GM18517 (cell line): ENCODE results near the gene GDF11.
"Not testable (repeated sequence)": the region's sequence is repeated elsewhere in the genome, so short reads cannot be mapped to it uniquely, and the experiment has no call there.

Experiments used
- ATAC-seq: cut with Tn5 transposase; IDR thresholded peaks from one replicate; pipeline ENCODE4 v1.9.1; 2021; ENCODE audit warnings: mild to moderate bottlenecking, moderate library complexity; ENCODE audit not compliant: unreplicated experiment

GDF11 gene

GRCh38 chr12:55737581-55738122, 5.3 kb upstream of the GDF11 start:
- no peak for ATAC-seq

- ATAC-seq: peak; percentile 85
Measured at GRCh38 chr12:55738123-55739024, 4.5 kb upstream of the GDF11 start.

- ATAC-seq: no peak
Measured at GRCh38 chr12:55739025-55739378, 3.9 kb upstream of the GDF11 start.

GRCh38 chr12:55741931-55742680, 816 bp upstream of the GDF11 start:
- ATAC-seq: no peak

- peak; percentile 54 for ATAC-seq
Measured at GRCh38 chr12:55743406-55744339, 751 bp downstream of the GDF11 start.

- ATAC-seq: no peak
Measured at GRCh38 chr12:55744340-55745030, 1.6 kb downstream of the GDF11 start.

- ATAC-seq: no peak
Measured at GRCh38 chr12:55745361-55746173, 2.6 kb downstream of the GDF11 start.

- ATAC-seq: no peak
Measured at GRCh38 chr12:55746174-55746912, 3.4 kb downstream of the GDF11 start.

- ATAC-seq: no peak
Measured at GRCh38 chr12:55746913-55747231, 4.0 kb downstream of the GDF11 start.

GRCh38 chr12:55748230-55748993, 5.5 kb downstream of the GDF11 start:
- ATAC-seq: no peak

GRCh38 chr12:55755246-55755645, 12.3 kb downstream of the GDF11 start:
- ATAC-seq: no peak

- no peak for ATAC-seq
Measured at GRCh38 chr12:55757701-55758100, 14.8 kb downstream of the GDF11 start.

GRCh38 chr12:55758575-55758974, 15.7 kb downstream of the GDF11 start:
- not testable (repeated sequence) for ATAC-seq

- ATAC-seq: no peak
Measured at GRCh38 chr12:55760663-55761062, 17.7 kb downstream of the GDF11 start.

GRCh38 chr12:55762646-55763045, 19.7 kb downstream of the GDF11 start:
- ATAC-seq: no peak

- no peak for ATAC-seq
Measured at GRCh38 chr12:55765736-55766290, 22.9 kb downstream of the GDF11 start.

- no peak for ATAC-seq
Measured at GRCh38 chr12:55767156-55767555, 24.2 kb downstream of the GDF11 start.

GRCh38 chr12:55771736-55772135, 28.8 kb downstream of the GDF11 start:
- no peak for ATAC-seq
